ENCODE measurements around the gene CLEC6A. TPM values are rescaled to one million over a fixed set of nuclear protein-coding genes. Genes with fewer than 3 reads are reported as not detected.

The CLEC6A gene
- total RNA-seq, 3 donors from 2014 or later (not counting 1 experiment from before 2014, with no cell fraction given) = not detected

- WGBS (ENCODE audit: insufficient coverage) = 95% methylated on average over 2 of the region's 2 CpGs
- Histone ChIP-seq H3K27ac (ENCODE audit: low read length) (no peak overlapping the region), H3K36me3 (ENCODE audit: control insufficient read depth, insufficient read depth, low read length) (no peaks in the 10 kb centered on the region), H3K27me3 (ENCODE audit: control insufficient read depth, insufficient read depth, low read length) (no peaks in the 10 kb centered on the region), H3K4me1 (ENCODE audit: control insufficient read depth, insufficient read depth, low read length) (no peaks in the 10 kb centered on the region), H3K9me3 (ENCODE audit: control insufficient read depth, insufficient read depth, low read length) (no peaks in the 10 kb centered on the region), H3K4me3 (ENCODE audit: low read length) (no peak overlapping the region)
- Mint-ChIP-seq H3K27me3 (ENCODE audit: low read depth in 2 of 2) (peaks cover 21 to 30% of the 10 kb centered on the region in 2 donors), H3K27ac (no peak overlapping the region), H3K4me1 (no peaks in the 10 kb centered on the region), H3K9me3 (no peaks in the 10 kb centered on the region), H3K36me3 (no peaks in the 10 kb centered on the region), H3K4me3 (no peak overlapping the region)
- DNase-seq (no peak), ATAC-seq (no peak)
- intact Hi-C loops (cut with micrococcal nuclease) = no loop called here
- no peak for TF ChIP-seq CTCF (IDR thresholded peaks at IDR 0.05)
These were observed 5.7 kb downstream of the CLEC6A start for GRCh38 chr12:8461426-8461825.

- no peaks in the 10 kb centered on the region for H3K9me3 ChIP-seq (ENCODE audit: control insufficient read depth, insufficient read depth, low read length)
- Mint-ChIP-seq H3K4me1 (no peaks in the 10 kb centered on the region), H3K27me3 (ENCODE audit: low read depth in 2 of 2) (peaks cover 4 to 39% of the 10 kb centered on the region in 2 donors), H3K36me3 (no peaks in the 10 kb centered on the region), H3K27ac (no peak overlapping the region), H3K4me3 (no peak overlapping the region), H3K9me3 (no peaks in the 10 kb centered on the region)
- 0% methylated on average over 1 of the region's 2 CpGs for WGBS (ENCODE audit: insufficient coverage)
- DNase-seq (no peak), ATAC-seq (no peak)
- no peak overlapping the region for H3K27ac ChIP-seq (ENCODE audit: low read length)
- H3K36me3 ChIP-seq (ENCODE audit: control insufficient read depth, insufficient read depth, low read length) = no peaks in the 10 kb centered on the region
- no peaks in the 10 kb centered on the region for H3K27me3 ChIP-seq (ENCODE audit: control insufficient read depth, insufficient read depth, low read length)
- H3K4me1 ChIP-seq (ENCODE audit: control insufficient read depth, insufficient read depth, low read length) = no peaks in the 10 kb centered on the region
- TF ChIP-seq CTCF (IDR thresholded peaks at IDR 0.05) = no peak
- intact Hi-C loops (cut with micrococcal nuclease) = no loop called here
- no peak overlapping the region for H3K4me3 ChIP-seq (ENCODE audit: low read length)
These were observed 9.7 kb downstream of the CLEC6A start for GRCh38 chr12:8465301-8465996.

- ATAC-seq = no peak
- Histone ChIP-seq H3K27me3 (ENCODE audit: control insufficient read depth, insufficient read depth, low read length) (no peaks in the 10 kb centered on the region), H3K4me3 (ENCODE audit: low read length) (no peak overlapping the region), H3K27ac (ENCODE audit: low read length) (no peak overlapping the region), H3K9me3 (ENCODE audit: control insufficient read depth, insufficient read depth, low read length) (no peaks in the 10 kb centered on the region), H3K36me3 (ENCODE audit: control insufficient read depth, insufficient read depth, low read length) (no peaks in the 10 kb centered on the region), H3K4me1 (ENCODE audit: control insufficient read depth, insufficient read depth, low read length) (no peaks in the 10 kb centered on the region)
- Mint-ChIP-seq H3K9me3 (no peaks in the 10 kb centered on the region), H3K4me1 (no peaks in the 10 kb centered on the region), H3K4me3 (no peak overlapping the region), H3K36me3 (no peaks in the 10 kb centered on the region), H3K27me3 (ENCODE audit: low read depth in 2 of 2) (peaks cover 9 to 46% of the 10 kb centered on the region in 2 donors), H3K27ac (no peak overlapping the region)
- intact Hi-C loops (cut with micrococcal nuclease) = no loop called here
- no peak for TF ChIP-seq CTCF (IDR thresholded peaks at IDR 0.05)
- DNase-seq = no peak
These were observed 10.5 kb downstream of the CLEC6A start for GRCh38 chr12:8466241-8466640.

- Mint-ChIP-seq H3K4me3 (no peak overlapping the region), H3K27ac (no peak overlapping the region), H3K9me3 (no peaks in the 10 kb centered on the region), H3K27me3 (ENCODE audit: low read depth in 2 of 2) (peaks cover 18 to 69% of the 10 kb centered on the region in 2 donors), H3K4me1 (no peaks in the 10 kb centered on the region), H3K36me3 (no peaks in the 10 kb centered on the region)
- WGBS (ENCODE audit: insufficient coverage) = 89% methylated on average over 1 of the region's 1 CpG
- Histone ChIP-seq H3K36me3 (ENCODE audit: control insufficient read depth, insufficient read depth, low read length) (no peaks in the 10 kb centered on the region), H3K4me3 (ENCODE audit: low read length) (no peak overlapping the region), H3K9me3 (ENCODE audit: control insufficient read depth, insufficient read depth, low read length) (no peaks in the 10 kb centered on the region), H3K4me1 (ENCODE audit: control insufficient read depth, insufficient read depth, low read length) (no peaks in the 10 kb centered on the region), H3K27me3 (ENCODE audit: control insufficient read depth, insufficient read depth, low read length) (peaks cover 3% of the 10 kb centered on the region), H3K27ac (ENCODE audit: low read length) (no peak overlapping the region)
- DNase-seq (no peak), ATAC-seq (no peak)
- intact Hi-C loops (cut with micrococcal nuclease) = no loop called here
- no peak for TF ChIP-seq CTCF (IDR thresholded peaks at IDR 0.05)
These were observed 15.3 kb downstream of the CLEC6A start for GRCh38 chr12:8471090-8471489.

All from natural killer cell (primary cell).